8988T (cell line): ENCODE results near the gene RNU7-1.
"Not testable (repeated sequence)": the region's sequence is repeated elsewhere in the genome, so short reads cannot be mapped to it uniquely, and the experiment has no call there.

Experiments
- DNase-seq: peaks from one replicate; pipeline ENCODE4 v3.0.0; 2011

RNU7-1 gene

DNA sequence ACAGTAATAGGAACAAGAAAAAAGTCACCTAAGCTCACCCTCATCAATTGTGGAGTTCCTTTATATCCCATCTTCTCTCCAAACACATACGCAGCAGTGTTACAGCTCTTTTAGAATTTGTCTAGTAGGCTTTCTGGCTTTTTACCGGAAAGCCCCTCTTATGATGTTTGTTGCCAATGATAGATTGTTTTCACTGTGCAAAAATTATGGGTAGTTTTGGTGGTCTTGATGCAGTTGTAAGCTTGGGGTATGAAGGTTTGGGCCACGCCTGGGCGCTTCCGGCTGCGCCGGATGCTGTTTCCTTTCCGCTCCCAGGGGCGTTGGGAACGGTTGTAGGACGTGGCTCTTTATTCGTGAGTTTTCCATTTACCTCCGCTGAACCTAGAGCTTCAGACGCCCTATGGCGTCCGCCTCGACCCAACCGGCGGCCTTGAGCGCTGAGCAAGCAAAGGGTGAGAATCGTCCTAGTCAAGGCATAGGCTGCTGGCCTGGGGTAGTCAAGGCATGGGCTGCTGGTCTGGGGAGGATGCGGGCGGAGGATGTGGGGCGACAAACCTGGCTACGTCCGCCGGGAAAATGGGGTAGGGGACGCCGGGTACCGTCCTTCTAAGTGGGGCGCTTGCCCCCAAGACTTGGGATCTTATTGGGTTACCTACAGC, at the start of gene RNU7-1, which contains the start of gene C12orf57:
RNU7-1 (plus strand) TSS at position 95 of the 659 bp plus-strand sequence.
C12orf57 (plus strand) TSS at position 301 of the 659 bp plus-strand sequence; CDS start at position 401, 100 bp downstream.
- DNase-seq: no peak

DNA sequence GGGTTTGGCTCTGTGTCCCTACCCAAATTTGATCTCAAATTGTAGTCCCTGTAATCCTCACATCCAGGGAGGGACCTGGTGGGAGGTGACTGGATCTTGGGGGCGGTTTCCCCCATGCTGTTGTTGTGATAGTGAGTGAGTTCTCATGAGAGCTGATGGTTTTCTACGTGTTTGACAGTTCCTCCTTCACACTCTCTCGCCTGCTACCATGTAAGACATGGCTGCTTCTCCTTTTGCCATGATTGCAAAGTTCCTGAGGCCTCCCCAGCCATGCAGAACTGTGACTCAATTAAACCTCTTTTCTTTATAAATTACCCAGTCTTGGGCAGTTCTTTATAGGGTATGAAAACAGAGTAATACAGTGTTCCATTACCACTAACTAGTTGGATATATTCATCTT, 49.3 kb upstream of the RNU7-1 start:
- DNase-seq: no peak

- no peak for DNase-seq
Measured at GRCh38 chr12:6896846-6897435, 46.7 kb upstream of the RNU7-1 start.

- no peak for DNase-seq
Measured at GRCh38 chr12:6899427-6899826, 44.2 kb upstream of the RNU7-1 start.

DNA sequence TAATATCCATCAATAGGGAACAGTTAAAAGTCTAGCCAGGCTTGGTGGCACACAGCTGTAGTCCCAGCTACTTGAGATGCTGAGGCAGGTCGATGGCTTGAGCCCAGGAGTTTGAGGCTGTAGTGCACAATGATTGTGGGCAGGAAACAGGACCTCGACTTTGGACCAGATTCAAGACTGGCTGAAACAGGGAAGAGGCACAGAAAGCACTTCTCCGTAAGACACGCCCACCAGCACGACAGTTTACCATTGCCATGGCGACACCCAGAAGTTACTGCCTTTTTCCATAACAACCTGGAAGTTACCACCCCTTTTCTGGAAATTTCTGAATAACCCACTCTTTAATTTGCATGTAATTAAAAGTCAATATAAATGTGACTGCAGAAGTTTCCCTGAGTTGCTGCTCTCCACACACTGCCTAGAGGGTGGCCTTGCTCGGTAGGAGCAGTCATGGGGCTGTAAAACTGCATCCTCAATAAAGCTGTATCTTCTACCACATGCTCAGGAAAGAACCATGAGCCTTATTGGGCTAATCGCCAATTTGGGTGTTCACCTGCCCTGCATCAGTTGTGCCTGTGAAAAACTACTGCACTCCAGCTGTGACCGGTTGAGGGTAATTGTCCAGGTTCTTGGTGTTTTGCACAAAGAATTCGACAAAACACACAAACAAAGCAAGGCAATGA, 43.6 kb upstream of the RNU7-1 start:
- no peak for DNase-seq

DNA sequence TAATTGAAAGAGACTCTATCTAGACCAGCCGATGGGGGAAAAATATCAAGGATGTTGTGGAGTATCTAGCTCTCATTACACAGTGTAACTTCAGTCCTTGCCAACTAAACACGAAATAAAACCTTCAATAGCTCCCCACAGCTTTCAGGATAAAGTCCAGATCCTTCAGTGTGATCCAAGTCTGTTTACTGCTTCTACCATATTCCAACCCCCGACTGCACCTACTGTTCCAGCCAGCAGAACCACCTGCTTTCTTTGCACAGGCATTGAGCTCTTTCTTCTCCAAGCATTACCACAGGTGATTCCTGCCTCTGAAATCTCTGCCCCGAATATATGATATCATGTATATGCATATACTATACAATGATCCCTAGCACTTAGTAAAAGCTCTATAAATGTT, 41.2 kb upstream of the RNU7-1 start:
- no peak for DNase-seq

DNA sequence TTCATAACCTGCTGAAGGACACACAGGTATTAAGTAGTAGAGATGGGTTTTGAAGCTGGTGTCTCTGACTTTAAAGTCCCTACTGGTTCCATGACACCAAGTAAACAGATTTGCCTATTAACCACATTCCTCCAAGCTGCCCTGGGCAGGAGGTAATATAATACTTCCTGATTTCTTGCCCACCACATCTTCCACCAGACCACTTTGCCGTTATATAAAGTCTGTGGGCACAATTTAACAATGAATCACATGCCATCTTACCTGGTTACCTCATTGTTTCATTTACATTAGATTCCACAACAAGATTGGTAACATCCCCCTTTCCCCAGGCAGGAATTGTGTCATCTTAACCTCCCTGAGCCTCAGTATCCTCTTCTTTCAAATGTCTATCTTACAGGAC, 39.9 kb upstream of the RNU7-1 start:
- no peak for DNase-seq

DNA sequence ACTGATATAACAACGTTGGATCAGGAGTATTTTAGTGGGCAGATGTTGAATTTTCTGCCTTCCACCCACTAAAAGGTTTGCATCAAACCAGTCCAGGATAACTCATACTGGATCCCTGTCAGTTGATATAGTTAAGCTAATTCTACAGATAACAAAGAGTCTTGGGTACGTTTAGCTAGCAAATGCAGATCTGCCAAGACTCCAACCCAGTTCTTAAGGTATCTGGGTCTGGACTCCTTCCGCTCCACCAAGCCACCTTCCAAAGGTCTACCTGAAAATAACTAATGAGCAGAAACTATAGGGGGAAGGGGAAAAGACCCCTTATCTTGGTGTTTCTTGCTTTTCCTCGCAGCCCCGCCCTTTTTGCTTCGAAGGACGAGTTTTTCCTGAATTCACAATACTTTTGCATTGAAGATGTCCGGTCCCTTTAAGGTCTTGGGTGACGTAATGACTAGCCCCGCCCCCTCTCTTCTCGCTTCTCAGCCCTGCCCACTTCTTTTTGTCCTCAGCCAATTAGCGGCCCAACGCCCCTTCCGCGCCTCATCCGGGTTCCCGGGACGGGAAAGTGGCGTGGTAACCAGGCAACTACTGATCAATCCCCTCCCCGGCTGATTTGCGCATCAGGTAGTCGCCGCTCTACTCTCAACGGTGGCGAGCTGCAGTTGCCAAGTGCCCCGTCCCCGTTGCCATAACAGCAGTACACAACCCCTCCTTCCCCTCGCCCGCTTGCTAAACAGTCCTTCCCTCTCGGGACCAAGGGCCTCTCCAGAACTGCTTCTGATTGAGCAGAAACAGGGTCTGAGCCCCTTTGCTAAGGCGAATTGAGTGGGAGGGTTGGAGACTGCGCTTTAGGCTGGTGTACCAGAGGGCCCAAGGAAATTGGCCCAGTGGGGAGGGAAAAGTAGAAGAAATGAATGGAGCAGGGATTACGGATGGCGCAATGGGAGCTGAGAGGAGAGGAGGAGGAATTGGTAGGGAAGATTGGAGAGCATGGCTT, 39.0 kb upstream of the RNU7-1 start, which contains the start of gene LRRC23:
LRRC23 (plus strand) TSS at position 543 of the 997 bp plus-strand sequence. CDS start 812 bp downstream, outside the sequence.
- peak; percentile 53 for DNase-seq

- no peak for DNase-seq
Measured at GRCh38 chr12:6905414-6906040, 38.1 kb upstream of the RNU7-1 start.

- not testable (repeated sequence) for DNase-seq
Measured at GRCh38 chr12:6908141-6908540, 35.5 kb upstream of the RNU7-1 start.

GRCh38 chr12:6909421-6910145, 34.0 kb upstream of the RNU7-1 start:
- no peak for DNase-seq

DNA sequence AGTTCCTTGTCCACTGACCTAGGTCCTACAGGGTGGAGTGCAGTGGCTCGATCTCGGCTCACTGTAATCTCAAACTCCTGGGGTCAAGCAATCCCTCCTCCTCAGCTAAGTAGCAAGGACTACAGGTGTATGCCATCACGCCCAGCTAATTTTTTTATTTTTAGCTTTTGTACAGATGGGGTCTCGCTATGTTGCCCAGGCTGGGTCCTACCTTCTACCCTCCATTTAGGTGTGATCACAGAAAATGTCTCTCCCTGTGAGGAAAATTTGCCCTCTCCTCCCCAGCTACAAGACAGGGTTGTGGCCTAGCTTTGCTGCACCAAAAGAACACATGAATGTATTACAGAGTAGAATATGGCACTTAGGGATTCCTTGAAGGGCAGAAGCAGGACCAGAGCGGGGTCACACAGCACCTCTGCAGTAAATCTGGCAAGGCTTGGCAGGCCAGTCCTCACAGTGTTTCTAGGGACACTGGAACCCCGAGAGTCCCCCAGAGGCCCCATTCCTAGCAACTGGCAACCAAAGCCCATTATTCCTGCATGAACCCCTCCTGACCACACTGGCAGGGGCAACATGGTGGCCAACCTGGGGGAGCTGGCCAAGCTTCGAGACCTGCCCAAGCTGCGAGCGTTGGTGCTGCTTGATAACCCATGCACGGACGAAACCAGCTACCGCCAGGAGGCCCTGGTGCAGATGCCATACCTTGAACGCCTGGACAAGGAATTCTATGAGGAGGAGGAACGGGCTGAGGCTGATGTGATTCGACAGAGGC, 31.3 kb upstream of the RNU7-1 start:
- no peak for DNase-seq

DNA sequence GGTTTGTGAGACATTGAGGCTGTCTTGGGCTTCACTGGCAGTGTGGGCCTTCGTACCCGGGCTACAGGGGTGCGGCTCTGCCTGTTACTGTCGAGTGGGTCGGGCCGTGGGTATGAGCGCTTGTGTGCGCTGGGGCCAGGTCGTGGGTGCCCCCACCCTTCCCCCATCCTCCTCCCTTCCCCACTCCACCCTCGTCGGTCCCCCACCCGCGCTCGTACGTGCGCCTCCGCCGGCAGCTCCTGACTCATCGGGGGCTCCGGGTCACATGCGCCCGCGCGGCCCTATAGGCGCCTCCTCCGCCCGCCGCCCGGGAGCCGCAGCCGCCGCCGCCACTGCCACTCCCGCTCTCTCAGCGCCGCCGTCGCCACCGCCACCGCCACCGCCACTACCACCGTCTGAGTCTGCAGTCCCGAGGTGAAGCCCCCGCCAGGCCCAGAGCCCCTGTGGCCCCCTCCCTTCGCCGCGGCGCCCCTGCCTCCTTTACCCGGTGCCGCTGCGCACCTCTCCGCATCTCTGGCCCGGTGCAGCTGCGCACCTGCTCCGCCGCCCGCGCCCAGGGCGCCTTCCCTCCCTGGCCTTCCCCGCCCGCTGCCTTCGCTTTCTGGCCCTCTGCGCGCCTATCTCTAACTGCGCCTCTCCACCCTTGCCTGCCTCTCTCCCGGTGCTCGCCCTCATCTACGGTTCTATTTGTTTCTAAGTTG, 29.2 kb upstream of the RNU7-1 start, which contains the start of gene ENO2:
ENO2 (plus strand) TSS at position 335 of the 701 bp plus-strand sequence. CDS start 1,253 bp downstream, outside the sequence.
- peak; percentile 46 for DNase-seq

DNA sequence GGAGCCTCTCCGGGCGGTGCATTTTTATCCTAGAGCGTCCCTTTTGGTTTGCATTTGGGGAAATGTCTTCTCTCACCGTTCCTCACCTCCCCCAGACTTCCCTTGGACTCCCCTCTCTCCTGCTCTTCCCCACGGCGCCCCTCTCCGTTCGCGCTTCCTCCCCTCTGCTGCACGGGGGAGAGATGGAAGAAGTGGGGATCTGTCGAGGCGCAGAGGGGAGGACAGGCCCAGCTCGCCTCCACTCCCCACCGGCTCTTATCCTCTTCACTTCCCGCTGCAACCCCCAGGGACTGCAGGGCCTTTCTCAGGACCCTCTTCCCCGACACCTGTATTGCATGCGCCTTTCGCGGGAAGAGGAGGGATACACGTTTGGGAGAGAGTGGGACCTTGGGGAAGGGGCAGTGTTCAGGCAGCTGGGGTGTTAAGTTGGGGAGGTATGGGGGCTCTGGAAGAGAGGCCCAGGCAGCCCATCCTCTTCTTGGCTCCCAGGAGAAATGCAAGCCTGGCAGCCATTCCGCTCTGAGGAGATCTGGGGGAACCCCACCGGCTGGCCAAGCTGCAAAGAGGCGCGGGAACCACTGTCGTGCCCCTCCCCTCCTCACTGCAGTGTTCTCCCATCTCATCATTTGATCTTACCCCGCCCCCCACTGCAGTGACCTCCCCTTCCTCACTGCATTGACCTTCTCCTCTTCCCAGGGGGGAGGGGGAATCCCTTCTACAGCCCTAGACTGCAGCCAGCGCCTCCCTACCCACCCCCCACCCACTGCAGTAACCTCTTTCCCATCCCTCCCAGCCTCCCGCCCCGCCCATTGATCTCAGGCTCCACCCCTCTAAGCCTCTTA, 28.4 kb upstream of the RNU7-1 start:
- no peak for DNase-seq

DNA sequence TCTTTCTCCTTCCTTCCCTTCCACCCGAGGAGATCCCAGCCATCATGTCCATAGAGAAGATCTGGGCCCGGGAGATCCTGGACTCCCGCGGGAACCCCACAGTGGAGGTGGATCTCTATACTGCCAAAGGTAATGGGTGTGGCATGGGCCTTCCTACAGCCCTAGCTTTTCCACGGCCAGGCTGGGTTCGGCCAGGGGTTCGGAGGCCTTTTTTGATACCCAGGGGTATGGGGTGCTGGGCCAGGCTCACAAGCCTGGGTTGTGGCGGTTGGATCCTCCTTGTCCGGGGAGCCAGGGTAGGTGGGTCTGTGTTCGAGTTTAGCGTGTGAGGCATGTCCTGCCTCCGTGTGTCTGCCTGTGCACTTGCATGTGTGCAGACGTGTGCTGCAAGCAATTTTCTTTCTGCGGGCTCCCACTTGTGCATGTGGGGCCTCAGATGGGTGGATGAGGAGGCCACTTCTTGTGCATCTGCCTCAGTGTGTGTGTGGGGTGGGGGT, 27.8 kb upstream of the RNU7-1 start:
- DNase-seq: no peak

- no peak for DNase-seq
Measured at GRCh38 chr12:6916426-6917200, 27.0 kb upstream of the RNU7-1 start.

- DNase-seq: no peak
Measured at GRCh38 chr12:6917491-6918231, 26.0 kb upstream of the RNU7-1 start.
